Measurements from ENCODE around the gene SIK3.

SIK3 gene

DNA sequence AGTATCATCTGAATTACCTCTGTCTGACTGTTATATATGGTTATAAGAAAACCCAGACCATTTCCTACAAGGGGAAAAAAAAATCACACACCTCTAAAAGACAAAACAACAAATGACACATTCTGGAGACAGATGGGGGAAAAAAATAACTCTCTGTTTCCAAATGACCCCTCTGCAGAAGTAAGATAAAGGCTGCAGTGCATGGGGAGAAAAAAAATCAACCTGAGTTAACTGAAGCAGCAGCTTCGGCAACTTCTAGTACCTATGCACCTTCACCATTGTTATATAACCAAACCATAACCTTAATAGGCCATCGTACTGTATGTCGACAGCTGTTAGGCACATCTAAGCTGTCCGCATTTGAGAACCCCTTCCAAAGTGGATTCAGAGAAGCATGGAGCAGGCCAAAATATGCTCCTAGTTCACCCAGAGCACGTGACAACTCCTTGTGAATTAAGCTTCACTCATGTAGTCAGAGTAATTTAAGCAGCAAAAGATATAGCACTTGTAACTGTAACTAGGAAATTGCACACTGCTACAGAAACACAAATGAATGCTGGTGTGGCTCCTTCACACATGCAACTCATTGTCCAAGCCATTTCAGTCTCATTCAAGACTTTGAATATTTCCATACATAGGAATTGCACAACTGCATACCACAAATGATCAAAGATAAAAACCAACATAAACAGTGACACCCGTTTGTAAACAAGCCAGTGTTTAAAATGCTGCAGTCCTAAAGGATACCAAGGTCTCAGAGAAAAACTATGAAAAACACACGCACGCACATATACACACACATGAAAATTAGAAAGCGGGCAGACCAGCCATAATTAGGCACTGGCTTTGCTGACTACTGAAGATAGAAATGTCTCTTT lies 2.7 kb downstream of the SIK3 start:
- H3K4me3 Mint-ChIP-seq = peak overlapping the region; percentile 96
- H3K9me3 Mint-ChIP-seq = peaks cover 5% of the 10 kb centered on the region
- H3K27ac Mint-ChIP-seq = peak overlapping the region; percentile 96
- no peak for DNase-seq
- no peaks in the 10 kb centered on the region for H3K27me3 Mint-ChIP-seq
- peaks cover 37% of the 10 kb centered on the region for H3K36me3 Mint-ChIP-seq (ENCODE audit: low read depth)
- H3K4me1 Mint-ChIP-seq (ENCODE audit: low read depth) = peaks cover 75% of the 10 kb centered on the region

DNA sequence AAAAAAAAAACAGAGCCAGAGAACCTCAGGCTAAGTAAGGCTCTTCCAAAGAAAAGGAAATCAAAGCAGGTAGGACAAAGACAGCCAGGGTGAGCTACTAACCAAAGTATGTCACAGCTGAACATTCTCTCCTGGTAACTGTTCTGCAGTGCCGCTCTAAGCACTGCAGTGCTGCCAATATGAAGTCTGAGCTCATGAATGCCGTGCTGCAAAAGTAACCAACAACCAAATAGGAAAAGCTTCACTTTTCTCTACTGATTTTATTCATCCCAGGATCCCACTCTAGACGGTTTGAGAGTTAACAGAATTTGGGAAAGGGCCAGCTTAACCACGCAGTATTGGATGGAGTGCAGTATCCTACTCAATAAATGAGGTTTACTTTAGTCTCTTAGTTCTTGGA lies 3.5 kb downstream of the SIK3 start:
- no peaks in the 10 kb centered on the region for H3K27me3 Mint-ChIP-seq
- peak overlapping the region; percentile 96 for H3K27ac Mint-ChIP-seq
- no peak for DNase-seq

DNA sequence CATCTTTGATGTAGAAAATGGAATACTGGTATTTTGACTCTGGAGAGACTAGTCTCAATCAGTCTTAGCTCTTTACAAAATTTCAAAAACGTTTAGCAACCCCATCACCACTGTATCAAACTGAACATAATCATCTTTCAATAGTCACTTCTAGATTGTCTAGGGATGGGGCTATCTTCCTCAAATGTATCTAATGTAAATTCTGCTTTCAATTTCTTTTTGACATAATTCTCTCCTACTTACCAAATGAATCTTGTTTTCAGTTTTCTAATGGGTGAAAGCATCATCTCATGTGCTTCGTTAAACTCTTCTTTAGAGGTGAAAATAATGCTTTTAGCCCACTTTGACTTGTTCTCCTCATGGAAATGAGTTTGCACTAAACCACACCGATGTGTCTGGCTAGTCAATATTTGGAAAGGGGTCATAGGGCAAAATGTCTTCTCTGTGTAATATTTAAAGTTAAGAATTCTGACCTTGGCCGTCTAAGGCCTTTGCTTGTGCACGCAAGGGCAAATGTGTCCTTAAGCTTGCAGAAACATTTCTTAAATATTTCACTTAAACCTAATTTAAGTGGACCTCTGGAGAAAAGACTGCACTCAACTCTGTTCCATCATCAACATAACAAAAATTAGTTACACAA lies 5.2 kb downstream of the SIK3 start:
- Mint-ChIP-seq H3K4me1 (ENCODE audit: low read depth) (peaks cover 84% of the 10 kb centered on the region), H3K9me3 (peaks cover 5% of the 10 kb centered on the region)
- no peak for DNase-seq

More for the DNA sequence above, 3.5 kb downstream of the SIK3 start:
- Mint-ChIP-seq H3K9me3 (peaks cover 5% of the 10 kb centered on the region), H3K4me3 (peak overlapping the region; percentile 96), H3K4me1 (ENCODE audit: low read depth) (peaks cover 83% of the 10 kb centered on the region), H3K36me3 (ENCODE audit: low read depth) (peaks cover 40% of the 10 kb centered on the region)

DNA sequence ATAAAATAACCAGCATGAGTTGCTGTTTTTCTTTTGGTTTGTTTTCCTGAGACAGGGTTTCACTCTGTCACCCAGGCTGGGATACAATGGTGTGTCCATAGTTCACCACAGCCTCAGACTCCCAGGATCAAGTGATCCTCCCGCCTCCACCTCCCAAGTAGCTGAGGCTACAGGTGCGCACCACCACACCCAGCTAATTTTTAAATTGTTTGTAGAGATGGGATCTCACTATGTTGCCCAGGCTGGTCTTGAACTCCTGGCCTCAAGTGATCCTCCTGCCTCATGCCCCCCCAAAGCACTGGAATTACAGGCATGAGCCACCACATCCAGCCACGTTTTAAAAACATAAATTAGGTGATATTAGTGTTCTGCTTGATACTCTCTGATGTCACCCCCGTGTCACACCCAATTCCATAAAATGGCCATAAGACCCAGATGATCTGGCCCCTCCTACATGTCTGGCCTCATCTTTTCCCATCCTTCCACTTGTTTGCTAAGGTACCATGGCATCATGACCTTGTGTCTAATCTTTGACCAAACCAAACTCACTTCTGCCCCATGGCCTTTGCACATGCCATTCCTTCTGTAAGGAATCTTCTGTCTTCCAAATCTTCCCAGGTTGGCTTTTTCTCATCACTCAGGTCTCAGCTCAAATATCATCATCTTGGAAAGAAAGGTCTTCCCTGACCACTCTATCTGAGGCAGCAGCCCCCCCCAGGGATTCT lies 6.3 kb downstream of the SIK3 start:
- peaks cover 40% of the 10 kb centered on the region for H3K36me3 Mint-ChIP-seq (ENCODE audit: low read depth)
- no peak for DNase-seq
- peaks cover 86% of the 10 kb centered on the region for H3K4me1 Mint-ChIP-seq (ENCODE audit: low read depth)
- peak overlapping the region; percentile 90 for H3K27ac Mint-ChIP-seq
- H3K9me3 Mint-ChIP-seq = peaks cover 5% of the 10 kb centered on the region
- no peaks in the 10 kb centered on the region for H3K27me3 Mint-ChIP-seq
- H3K4me3 Mint-ChIP-seq = no peak overlapping the region

More for the DNA sequence above, 5.2 kb downstream of the SIK3 start:
- peaks cover 46% of the 10 kb centered on the region for H3K36me3 Mint-ChIP-seq (ENCODE audit: low read depth)
- H3K27me3 Mint-ChIP-seq = no peaks in the 10 kb centered on the region
- peak overlapping the region; percentile 46 for H3K4me3 Mint-ChIP-seq
- H3K27ac Mint-ChIP-seq = peak overlapping the region; percentile 90

DNA sequence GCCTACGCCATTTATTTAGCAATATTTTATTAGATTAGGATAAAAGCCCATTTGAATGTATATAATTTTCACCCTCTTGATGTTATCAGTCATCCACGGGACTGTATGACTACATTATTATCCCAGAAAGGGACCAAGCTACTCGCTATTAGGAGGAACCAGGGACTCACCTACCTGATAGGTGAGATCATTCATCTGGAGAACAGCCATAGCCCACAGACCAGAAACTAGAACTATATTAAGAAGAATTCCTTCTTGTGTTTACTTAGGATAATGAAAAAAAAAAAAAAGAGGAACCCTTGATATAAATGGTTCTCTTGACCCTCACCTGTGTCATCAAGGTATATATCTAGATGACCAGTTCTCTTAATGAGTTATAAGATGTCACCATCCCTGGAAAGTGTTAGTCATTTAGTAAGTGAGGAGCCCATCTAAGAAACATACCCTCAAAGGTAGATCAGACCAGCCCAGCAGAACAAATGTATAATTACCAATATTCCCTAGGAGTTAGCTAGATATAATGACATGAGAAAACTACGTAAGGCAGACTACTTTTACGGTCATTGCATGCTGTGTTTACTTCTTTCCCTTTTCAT lies 8.0 kb downstream of the SIK3 start:
- H3K27me3 Mint-ChIP-seq = no peaks in the 10 kb centered on the region
- H3K4me1 Mint-ChIP-seq (ENCODE audit: low read depth) = peaks cover 78% of the 10 kb centered on the region
- H3K9me3 Mint-ChIP-seq = peaks cover 5% of the 10 kb centered on the region
- DNase-seq = no peak
- H3K4me3 Mint-ChIP-seq = no peak overlapping the region
- H3K27ac Mint-ChIP-seq = peak overlapping the region; percentile 20
- H3K36me3 Mint-ChIP-seq (ENCODE audit: low read depth) = peaks cover 41% of the 10 kb centered on the region

DNA sequence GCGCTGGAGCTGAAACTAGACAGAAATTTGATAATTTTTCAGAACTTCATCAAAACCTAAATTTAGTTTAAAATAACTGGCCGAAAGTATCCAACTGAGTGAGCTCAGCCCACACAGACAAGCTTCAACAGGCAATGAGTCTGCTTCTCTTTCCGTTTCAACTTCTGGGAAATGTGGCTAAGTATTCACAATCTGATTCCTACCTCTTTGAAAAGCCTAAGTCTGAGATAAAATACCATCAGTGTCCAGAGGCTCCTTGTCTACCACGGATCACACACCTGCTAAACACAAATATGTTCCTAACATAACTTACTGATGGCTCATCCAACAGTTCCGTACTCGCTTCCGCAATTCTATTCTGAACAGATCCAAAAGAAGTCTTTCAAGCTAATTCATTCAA lies 8.5 kb downstream of the SIK3 start:
- peaks cover 41% of the 10 kb centered on the region for H3K36me3 Mint-ChIP-seq (ENCODE audit: low read depth)
- H3K9me3 Mint-ChIP-seq = peaks cover 5% of the 10 kb centered on the region
- DNase-seq = no peak
- peak overlapping the region; percentile 20 for H3K27ac Mint-ChIP-seq
- no peaks in the 10 kb centered on the region for H3K27me3 Mint-ChIP-seq
- H3K4me1 Mint-ChIP-seq (ENCODE audit: low read depth) = peaks cover 76% of the 10 kb centered on the region
- no peak overlapping the region for H3K4me3 Mint-ChIP-seq

DNA sequence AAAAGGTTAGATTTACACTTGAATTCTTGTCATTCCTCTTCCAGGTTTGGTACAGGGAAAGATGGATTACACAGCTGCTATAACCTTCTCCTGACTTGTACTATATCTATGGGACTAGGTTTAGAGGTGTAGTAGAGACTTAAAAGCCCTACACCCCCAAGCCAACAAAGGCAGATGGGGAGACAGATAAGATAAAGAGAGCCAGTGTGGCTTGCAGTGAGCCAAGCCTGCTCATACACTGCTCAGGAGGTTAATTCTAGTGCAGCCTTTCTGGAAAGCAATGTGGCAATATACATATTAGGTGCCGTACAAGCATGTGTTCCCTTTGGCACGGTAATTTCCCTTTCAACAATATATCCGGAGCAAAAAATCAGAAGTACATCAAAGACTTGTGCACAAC lies 10.8 kb downstream of the SIK3 start:
- no peak overlapping the region for H3K4me3 Mint-ChIP-seq
- H3K36me3 Mint-ChIP-seq (ENCODE audit: low read depth) = peaks cover 36% of the 10 kb centered on the region
- H3K4me1 Mint-ChIP-seq (ENCODE audit: low read depth) = peaks cover 76% of the 10 kb centered on the region
- H3K9me3 Mint-ChIP-seq = peaks cover 5% of the 10 kb centered on the region
- H3K27me3 Mint-ChIP-seq = no peaks in the 10 kb centered on the region
- DNase-seq = no peak
- no peak overlapping the region for H3K27ac Mint-ChIP-seq

DNA sequence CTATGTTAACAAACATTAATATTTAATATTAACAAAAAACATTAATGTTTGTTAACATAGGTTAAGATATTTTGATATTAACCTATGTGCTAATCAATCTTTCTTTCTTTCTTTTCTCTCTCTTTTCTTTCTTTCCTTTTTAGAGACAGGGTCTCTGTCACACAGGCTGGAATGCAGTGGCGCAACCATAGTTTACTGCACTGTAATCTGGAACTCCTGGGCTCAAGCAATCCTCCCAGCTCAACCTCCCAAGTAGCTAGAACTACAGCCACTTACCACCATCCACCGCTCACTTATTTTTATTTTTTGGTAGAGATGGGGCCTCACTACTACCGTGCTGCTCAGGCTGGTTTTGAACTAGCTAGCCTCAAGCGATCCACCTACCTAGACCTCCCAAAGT lies 13.2 kb downstream of the SIK3 start:
- Mint-ChIP-seq H3K4me3 (no peak overlapping the region), H3K27ac (no peak overlapping the region), H3K9me3 (no peaks in the 10 kb centered on the region), H3K4me1 (ENCODE audit: low read depth) (peaks cover 71% of the 10 kb centered on the region), H3K27me3 (no peaks in the 10 kb centered on the region), H3K36me3 (ENCODE audit: low read depth) (peaks cover 32% of the 10 kb centered on the region)
- no peak for DNase-seq

DNA sequence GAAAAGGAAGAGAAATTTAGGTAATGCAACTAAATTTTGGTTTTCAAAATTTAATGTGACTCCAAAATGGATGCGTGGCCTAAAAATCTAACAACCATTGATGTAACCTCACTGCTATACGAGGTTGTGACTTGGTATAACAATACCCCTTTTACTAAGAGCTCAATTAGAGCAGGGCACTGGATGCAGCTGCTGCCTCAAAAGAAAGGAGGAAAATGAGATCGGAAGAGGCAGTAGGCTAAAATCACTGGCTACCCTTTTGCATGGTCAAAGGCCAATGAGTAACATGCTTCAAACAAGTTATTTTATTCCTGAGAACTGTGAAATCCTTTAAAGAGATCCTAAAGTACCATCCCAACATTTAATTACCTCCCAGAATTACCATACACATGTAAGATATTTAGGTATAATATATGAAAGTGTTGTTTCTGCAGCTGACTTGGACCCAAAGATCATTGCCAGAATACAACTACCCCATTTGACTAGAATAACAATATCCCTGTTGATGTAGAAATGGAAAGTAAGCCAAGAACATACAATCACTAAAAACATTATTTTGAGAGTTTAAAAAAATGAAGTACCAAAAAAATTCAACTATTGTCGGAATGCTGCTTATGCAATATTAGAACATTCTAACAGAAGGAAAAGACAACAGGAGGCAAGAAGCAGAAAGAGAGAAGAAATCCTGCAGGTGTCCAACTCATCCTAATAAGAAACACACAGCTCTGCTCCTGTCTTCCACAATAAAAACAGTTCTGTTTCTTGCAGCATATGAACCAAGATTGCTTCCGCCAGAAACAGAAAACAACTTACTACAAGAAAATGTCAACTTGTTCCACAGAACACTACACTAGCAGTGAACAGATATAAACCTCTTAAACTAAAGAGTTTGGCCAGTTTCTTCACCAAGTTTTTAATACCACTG lies 15.0 kb downstream of the SIK3 start:
- Mint-ChIP-seq H3K36me3 (ENCODE audit: low read depth) (peaks cover 26% of the 10 kb centered on the region), H3K27me3 (no peaks in the 10 kb centered on the region), H3K4me1 (ENCODE audit: low read depth) (peaks cover 68% of the 10 kb centered on the region), H3K27ac (no peak overlapping the region), H3K9me3 (no peaks in the 10 kb centered on the region), H3K4me3 (no peak overlapping the region)
- no peak for DNase-seq

DNA sequence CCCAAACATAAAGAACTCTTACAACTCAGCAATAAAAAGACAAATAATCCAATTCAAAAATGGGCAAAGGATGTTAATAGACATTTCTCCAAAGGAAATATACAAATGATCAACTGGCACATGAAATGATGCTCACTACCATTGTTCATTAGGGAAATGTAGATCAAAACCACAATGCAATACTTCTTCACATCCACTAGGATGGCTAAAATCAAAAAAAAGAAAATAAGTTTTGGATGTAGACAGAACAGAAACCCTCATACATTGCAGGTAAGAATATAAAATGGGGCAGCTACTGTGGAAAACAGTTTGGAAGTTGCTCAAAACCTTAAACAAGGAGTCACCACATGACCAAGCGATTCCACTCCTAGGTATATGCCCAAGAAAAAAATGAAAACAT lies 16.3 kb downstream of the SIK3 start:
- Mint-ChIP-seq H3K4me3 (no peak overlapping the region), H3K27me3 (no peaks in the 10 kb centered on the region), H3K36me3 (ENCODE audit: low read depth) (peaks cover 24% of the 10 kb centered on the region), H3K27ac (no peak overlapping the region), H3K9me3 (no peaks in the 10 kb centered on the region), H3K4me1 (ENCODE audit: low read depth) (peaks cover 70% of the 10 kb centered on the region)
- DNase-seq = no peak

DNA sequence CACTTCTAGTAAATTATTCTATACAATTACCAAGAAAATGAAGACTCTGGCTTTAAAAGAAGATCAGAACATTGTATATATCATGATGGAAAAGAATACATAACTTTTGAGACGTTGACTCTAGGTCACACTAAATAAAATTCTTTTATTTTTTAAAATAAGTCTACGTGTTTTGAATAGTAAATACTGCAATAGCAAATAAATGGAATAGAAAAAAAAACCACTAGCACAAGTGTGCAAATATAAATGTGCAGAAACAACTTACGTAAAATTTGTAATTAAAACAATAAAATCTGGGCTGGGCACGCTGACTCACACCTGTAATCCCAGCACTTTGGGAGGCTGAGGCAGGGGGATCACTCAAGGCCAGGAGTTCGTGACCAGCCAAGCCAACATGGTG lies 17.9 kb downstream of the SIK3 start:
- no peaks in the 10 kb centered on the region for H3K27me3 Mint-ChIP-seq
- H3K4me3 Mint-ChIP-seq = no peak overlapping the region

DNA sequence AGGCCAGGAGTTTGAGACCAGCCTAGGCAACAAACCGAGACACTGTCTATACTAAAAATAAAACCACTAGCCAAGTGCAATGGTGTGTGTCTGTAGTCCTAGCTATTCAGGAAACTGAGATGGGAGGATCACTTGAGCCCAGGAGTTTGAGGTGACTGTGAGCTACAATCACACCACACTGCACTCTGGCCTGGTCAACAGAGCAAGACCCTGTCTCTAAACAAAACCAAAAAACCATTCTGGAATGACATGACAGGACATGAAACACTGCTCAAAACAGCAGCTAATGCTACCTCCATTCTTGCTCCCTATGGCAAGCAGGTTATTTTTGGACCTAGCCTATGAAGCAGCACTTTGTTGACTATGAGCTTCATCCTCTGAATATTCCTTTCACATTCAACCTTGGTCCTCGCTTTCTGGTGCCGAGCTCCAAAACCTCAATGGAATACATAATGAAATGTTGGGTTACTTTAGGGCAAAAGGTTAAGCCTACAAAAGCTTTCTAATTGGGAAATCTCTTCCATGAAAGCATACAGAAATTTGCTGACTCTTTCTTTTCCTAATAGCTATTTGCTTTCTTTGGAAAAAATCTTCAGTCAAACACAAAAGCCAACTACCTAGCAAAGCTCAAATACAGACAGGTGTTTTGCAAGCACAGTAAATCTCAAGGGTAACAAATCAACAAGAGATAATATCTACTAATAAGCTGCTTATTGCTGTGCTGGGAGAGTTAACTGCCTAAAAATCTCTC lies 21.1 kb downstream of the SIK3 start:
- Mint-ChIP-seq H3K4me1 (ENCODE audit: low read depth) (peaks cover 65% of the 10 kb centered on the region), H3K4me3 (no peak overlapping the region), H3K36me3 (ENCODE audit: low read depth) (peaks cover 10% of the 10 kb centered on the region), H3K27me3 (no peaks in the 10 kb centered on the region), H3K27ac (no peak overlapping the region), H3K9me3 (no peaks in the 10 kb centered on the region)
- no peak for DNase-seq

More for the DNA sequence above, 17.9 kb downstream of the SIK3 start:
- no peak overlapping the region for H3K27ac Mint-ChIP-seq
- no peak for DNase-seq
- H3K4me1 Mint-ChIP-seq (ENCODE audit: low read depth) = peaks cover 68% of the 10 kb centered on the region
- H3K9me3 Mint-ChIP-seq = no peaks in the 10 kb centered on the region
- H3K36me3 Mint-ChIP-seq (ENCODE audit: low read depth) = peaks cover 16% of the 10 kb centered on the region

DNA sequence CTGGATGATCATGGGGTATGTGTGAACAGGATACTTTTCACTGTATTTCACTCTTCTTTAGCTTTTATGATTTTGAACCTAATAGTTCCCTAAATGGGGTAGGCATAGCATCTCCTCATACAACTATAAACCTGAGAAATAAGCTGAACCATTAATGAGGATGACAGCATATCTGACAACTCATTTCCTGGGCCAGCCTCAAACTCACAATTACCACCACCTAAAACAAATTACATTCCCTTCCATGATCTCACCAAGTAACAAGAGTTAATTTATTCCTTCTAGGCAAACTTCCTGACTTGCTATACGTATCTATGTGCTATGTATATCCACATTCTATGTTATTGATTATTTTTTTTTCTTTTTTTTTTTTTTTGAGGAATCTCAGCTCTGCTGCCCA lies 23.0 kb downstream of the SIK3 start:
- Mint-ChIP-seq H3K36me3 (ENCODE audit: low read depth) (peaks cover 5% of the 10 kb centered on the region), H3K4me3 (no peak overlapping the region), H3K4me1 (ENCODE audit: low read depth) (peaks cover 65% of the 10 kb centered on the region), H3K27ac (no peak overlapping the region), H3K27me3 (no peaks in the 10 kb centered on the region), H3K9me3 (no peaks in the 10 kb centered on the region)
- DNase-seq = no peak
